ENCODE results near the gene GSTM3.
A peak's percentile ranks its signal among the peaks of the same experiment; 100 is the strongest.
"Not testable (repeated sequence)": the region's sequence is repeated elsewhere in the genome, so short reads cannot be mapped to it uniquely, and the experiment has no call there.

The GSTM3 gene

GRCh38 chr1:109775398-109775797 lies 34.6 kb upstream of the GSTM3 start:
- no peak for DNase-seq (ENCODE audit: low read depth)

GRCh38 chr1:109773900-109774485 lies 33.2 kb upstream of the GSTM3 start:
- DNase-seq (ENCODE audit: low read depth): no peak

GRCh38 chr1:109773203-109773899 lies 32.5 kb upstream of the GSTM3 start:
- DNase-seq (ENCODE audit: low read depth): peak; percentile 58

GRCh38 chr1:109772658-109773202 lies 31.9 kb upstream of the GSTM3 start:
- DNase-seq (ENCODE audit: low read depth): no peak

GRCh38 chr1:109771712-109772657 lies 31.1 kb upstream of the GSTM3 start:
- no peak for DNase-seq (ENCODE audit: low read depth)

- no peak for DNase-seq (ENCODE audit: low read depth)
Measured at GRCh38 chr1:109770331-109771095, 29.7 kb upstream of the GSTM3 start.

- peak; percentile 58 for DNase-seq (ENCODE audit: low read depth)
Measured at GRCh38 chr1:109769330-109770078, 28.7 kb upstream of the GSTM3 start.

- DNase-seq (ENCODE audit: low read depth): no peak
Measured at GRCh38 chr1:109768820-109769219, 28.0 kb upstream of the GSTM3 start.

- DNase-seq (ENCODE audit: low read depth): no peak
Measured at GRCh38 chr1:109768335-109768650, 27.5 kb upstream of the GSTM3 start.

GRCh38 chr1:109767637-109768334 lies 26.9 kb upstream of the GSTM3 start:
- DNase-seq (ENCODE audit: low read depth): no peak

- DNase-seq (ENCODE audit: low read depth): not testable (repeated sequence)
Measured at GRCh38 chr1:109766991-109767636, 26.3 kb upstream of the GSTM3 start.

GRCh38 chr1:109765896-109766615 lies 25.2 kb upstream of the GSTM3 start:
- no peak for DNase-seq (ENCODE audit: low read depth)

GRCh38 chr1:109765483-109765815 lies 24.6 kb upstream of the GSTM3 start:
- DNase-seq (ENCODE audit: low read depth): no peak

- no peak for DNase-seq (ENCODE audit: low read depth)
Measured at GRCh38 chr1:109764561-109765482, 24.0 kb upstream of the GSTM3 start.

GRCh38 chr1:109763646-109764415 lies 23.0 kb upstream of the GSTM3 start, which contains the start of gene EPS8L3:
Gene EPS8L3, minus strand, starts transcription at chr1:109763923. Its CDS starts 2,174 bp downstream, at chr1:109761749.
- DNase-seq (ENCODE audit: low read depth): no peak

GRCh38 chr1:109762821-109763645 lies 22.2 kb upstream of the GSTM3 start:
- DNase-seq (ENCODE audit: low read depth): no peak

Measured in HS-5 (cell line).